Activated CD8-positive, alpha-beta memory T cell treated with anti-CD3 and anti-CD28 coated beads, Interleukin-2, amount 50 U/mL, for 1 hour (primary cell): ENCODE data around the gene ISY1.
"Not testable (repeated sequence)": the region's sequence is repeated elsewhere in the genome, so short reads cannot be mapped to it uniquely, and the experiment has no call there.

ENCODE experiments used
- DNase-seq: peaks from one replicate; pipeline ENCODE4 v3.0.0-alpha.2; 2020; ENCODE audit errors: extremely low read depth

The ISY1 gene

GRCh38 chr3:129120254-129121004 is 40.4 kb downstream of the ISY1 start:
- peak; percentile 71 for DNase-seq

- no peak for DNase-seq
These were observed 41.3 kb downstream of the ISY1 start for GRCh38 chr3:129119365-129120100.

GRCh38 chr3:129118745-129119144 is 42.1 kb downstream of the ISY1 start:
- DNase-seq: peak; percentile 42

- DNase-seq: no peak
These were observed 43.7 kb downstream of the ISY1 start for GRCh38 chr3:129117134-129117533.

GRCh38 chr3:129116482-129116946 is 44.3 kb downstream of the ISY1 start:
- DNase-seq: no peak

GRCh38 chr3:129114455-129114854 is 46.4 kb downstream of the ISY1 start:
- no peak for DNase-seq

- no peak for DNase-seq
These were observed 48.4 kb downstream of the ISY1 start for GRCh38 chr3:129112308-129113052.

- not testable (repeated sequence) for DNase-seq
These were observed 49.6 kb downstream of the ISY1 start for GRCh38 chr3:129111076-129111780.

- DNase-seq: no peak
These were observed 53.1 kb downstream of the ISY1 start for GRCh38 chr3:129107793-129108192.

- DNase-seq: no peak
These were observed 53.8 kb downstream of the ISY1 start for GRCh38 chr3:129106866-129107565.

GRCh38 chr3:129106320-129106719 is 54.5 kb downstream of the ISY1 start:
- DNase-seq: no peak

- DNase-seq: no peak
These were observed 55.0 kb downstream of the ISY1 start for GRCh38 chr3:129105862-129106261.

GRCh38 chr3:129104498-129105079 is 56.3 kb downstream of the ISY1 start:
- no peak for DNase-seq

GRCh38 chr3:129104051-129104450 is 56.8 kb downstream of the ISY1 start:
- DNase-seq: no peak

GRCh38 chr3:129103296-129103695 is 57.6 kb downstream of the ISY1 start:
- no peak for DNase-seq

GRCh38 chr3:129101370-129102138 is 59.3 kb downstream of the ISY1 start:
- no peak for DNase-seq

GRCh38 chr3:129100274-129100673 is 60.6 kb downstream of the ISY1 start:
- no peak for DNase-seq

- DNase-seq: no peak
These were observed 65.6 kb downstream of the ISY1 start for GRCh38 chr3:129095285-129095684.

GRCh38 chr3:129088312-129088711 is 72.6 kb downstream of the ISY1 start:
- DNase-seq: not testable (repeated sequence)

GRCh38 chr3:129087904-129088303 is 73.0 kb downstream of the ISY1 start:
- DNase-seq: not testable (repeated sequence)
